Sciatic nerve (tissue), 2 donors: ENCODE data around the gene ZNF620. TPM values are rescaled to one million over a fixed set of nuclear protein-coding genes. Genes with fewer than 3 reads are reported as not detected.
"Not testable (repeated sequence)": the region's sequence is repeated elsewhere in the genome, so short reads cannot be mapped to it uniquely, and the experiment has no call there.

Experiments
- ATAC-seq: fragments of 200-7000 bp; cut with Tn5 transposase; one replicate; pipeline ENCODE4 v1.9.1; 2020; ENCODE audit warnings: mild to moderate bottlenecking, moderate library complexity
- DNase-seq: peaks from one replicate; pipeline ENCODE4 v3.0.0-alpha.2; 2020; ENCODE audit warnings: low spot score
- intact Hi-C: fragments of 100-400 bp; cut with DNase I; formaldehyde crosslinking; loops from one replicate; pipeline ENCODE4 v1.14.2; 2022
- total RNA-seq: library from RNA; stranded (reverse); fragmentation: NEBNext Ultra II Directional; extraction: Animal tissue kit (Norgen Biotek cat#: 25700); gene quantifications from one replicate; pipeline ENCODE4 v1.2.1, GENCODE V29; 2021
- donor health status: DM: no; HTN: no; CAD: no.
- donor health status: DM: no; HTN: no; CAD: no.

ZNF620 gene
- total RNA-seq, 1 donor from 2014 or later, result 6.1 TPM

- ATAC-seq, DNase-seq, intact Hi-C loops: not testable (repeated sequence)
Observed at GRCh38 chr3:40562482-40562881, 56.6 kb downstream of the ZNF620 start.

- DNase-seq, ATAC-seq, intact Hi-C loops: not testable (repeated sequence)
Observed at GRCh38 chr3:40565629-40566028, 59.8 kb downstream of the ZNF620 start.

GRCh38 chr3:40566694-40567093 lies 60.9 kb downstream of the ZNF620 start:
- ATAC-seq (no peak), DNase-seq (no peak)
- intact Hi-C loops, result no loop called here

Other genes with a start within 250 kb of the ZNF620 start
- gene EIF1B, start 196.3 kb upstream of the ZNF620 start, total RNA-seq, result 63.7 TPM
- 1.6 TPM for gene ENTPD3, start 118.9 kb upstream of the ZNF620 start, total RNA-seq
- gene RPL14, start 48.7 kb upstream of the ZNF620 start, total RNA-seq, result 1,368 TPM
- gene ZNF619, start 28.9 kb upstream of the ZNF620 start, total RNA-seq, result 7.3 TPM
- gene ZNF621, start 18.9 kb downstream of the ZNF620 start, total RNA-seq, result 31.5 TPM